ENCODE measurements around the gene GNG2.
"Not testable (repeated sequence)": the region's sequence is repeated elsewhere in the genome, so short reads cannot be mapped to it uniquely, and the experiment has no call there.

Gene GNG2

DNA sequence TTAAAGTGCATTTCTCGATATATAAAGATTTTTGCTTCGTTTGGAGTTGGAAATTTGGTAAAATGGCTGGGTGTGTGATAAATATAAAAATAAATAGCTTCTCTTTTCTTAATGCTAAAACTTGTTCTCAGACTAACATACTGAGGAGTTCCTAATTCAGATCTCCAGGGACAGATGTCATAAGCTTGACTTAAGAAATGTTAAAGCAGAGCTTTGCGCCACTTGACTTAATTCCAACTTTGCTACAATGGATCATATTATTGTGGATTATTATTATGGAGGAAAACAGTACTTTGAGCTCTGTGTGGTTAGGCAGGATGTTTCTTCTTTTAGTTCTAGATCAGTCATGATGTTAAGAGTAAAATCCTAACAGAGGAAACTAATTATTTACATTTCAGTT lies 33.8 kb downstream of the GNG2 start:
- DNase-seq (ENCODE audit: low read depth) = no peak

DNA sequence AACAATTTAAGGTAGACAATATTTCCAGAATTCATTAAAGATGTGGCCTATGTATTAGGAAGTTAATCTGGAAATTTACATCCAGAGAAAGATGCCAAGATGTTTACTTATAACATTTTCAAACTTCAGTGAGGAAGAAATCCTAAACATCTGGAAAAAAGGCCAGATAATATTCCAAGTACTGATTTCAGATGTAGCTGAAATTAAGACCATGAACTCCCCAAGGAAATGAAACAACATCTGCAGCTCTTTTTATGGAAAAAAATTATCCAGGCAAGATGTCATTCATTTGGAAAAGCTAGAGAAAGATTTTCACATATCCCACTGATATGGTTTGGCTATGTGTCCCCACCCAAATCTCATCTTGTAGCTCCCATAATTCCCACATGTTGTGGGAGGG lies 35.0 kb downstream of the GNG2 start:
- no peak for DNase-seq (ENCODE audit: low read depth)

DNA sequence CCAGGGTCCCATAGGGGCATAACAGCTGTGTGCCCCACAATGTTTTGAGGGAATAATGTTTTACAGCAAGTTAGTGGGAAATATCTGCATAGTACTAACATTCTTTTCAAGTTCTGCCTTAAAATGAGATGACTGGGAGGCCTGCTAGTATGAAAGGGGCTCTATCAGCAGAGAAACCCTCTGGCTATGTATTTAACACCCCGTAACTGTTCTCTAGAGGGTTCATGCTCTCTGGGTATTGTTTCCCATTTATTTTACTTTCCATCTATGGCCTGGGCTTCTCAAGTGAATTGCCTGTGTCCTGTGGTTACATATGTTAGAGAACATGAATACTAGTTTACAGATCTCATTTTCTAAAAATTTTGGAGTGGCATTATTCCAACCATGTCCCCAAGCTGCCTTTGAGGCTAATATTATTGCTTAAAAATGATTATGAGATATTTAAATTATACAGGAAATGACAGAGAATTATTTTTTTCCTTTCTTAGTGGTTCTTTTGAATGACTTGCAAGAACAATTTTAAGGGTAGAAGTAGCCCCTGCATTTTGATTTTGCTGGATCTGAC lies 37.5 kb downstream of the GNG2 start:
- DNase-seq (ENCODE audit: low read depth) = no peak

DNA sequence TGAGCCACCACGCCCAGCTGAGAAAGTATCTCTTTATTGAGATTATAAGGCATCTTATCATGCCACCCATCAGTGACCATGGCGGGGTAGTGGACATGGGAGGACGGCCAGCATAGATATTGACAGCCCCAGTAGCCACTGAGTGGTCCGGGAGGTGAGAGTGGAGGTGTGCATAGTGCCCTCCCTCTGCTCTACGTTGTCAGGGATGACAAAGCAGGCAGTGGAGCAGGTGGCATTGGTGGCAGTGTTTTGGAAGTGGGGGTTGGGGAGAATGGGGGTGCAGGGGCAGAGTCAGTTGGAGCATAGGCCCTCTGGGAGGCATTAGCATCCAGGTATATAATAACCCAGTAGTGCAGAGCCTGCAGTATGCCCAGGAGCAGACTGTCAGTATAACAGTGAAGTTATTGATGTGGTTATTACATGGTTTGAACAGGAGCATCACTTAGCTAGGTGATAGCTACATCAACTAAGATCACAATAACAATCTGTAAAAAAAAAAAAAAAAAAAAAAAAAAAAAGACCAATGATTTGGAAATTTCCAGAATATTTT lies 41.1 kb downstream of the GNG2 start:
- no peak for DNase-seq (ENCODE audit: low read depth)

DNA sequence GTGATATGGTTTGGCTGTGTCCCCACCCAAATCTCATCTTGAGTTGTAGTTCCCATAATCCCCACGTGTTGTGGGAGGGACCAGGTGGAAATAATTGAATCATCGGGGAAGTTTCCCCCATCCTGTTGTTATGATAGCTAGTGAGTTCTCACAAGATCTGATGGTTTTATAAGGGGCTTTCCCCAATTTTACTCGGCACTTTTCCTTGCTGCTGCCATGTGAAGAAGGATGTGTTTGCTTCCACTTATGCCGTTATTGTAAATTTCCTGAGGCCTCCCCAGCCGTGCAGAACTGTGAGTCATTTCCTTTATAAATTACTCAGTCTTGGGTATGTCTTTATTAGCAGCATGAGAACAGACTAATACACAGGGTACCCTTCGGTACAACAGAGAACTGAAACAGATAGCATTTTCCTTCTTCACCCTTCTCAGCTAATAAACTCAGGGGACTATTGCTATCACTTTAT lies 45.3 kb downstream of the GNG2 start:
- not testable (repeated sequence) for DNase-seq (ENCODE audit: low read depth)

DNA sequence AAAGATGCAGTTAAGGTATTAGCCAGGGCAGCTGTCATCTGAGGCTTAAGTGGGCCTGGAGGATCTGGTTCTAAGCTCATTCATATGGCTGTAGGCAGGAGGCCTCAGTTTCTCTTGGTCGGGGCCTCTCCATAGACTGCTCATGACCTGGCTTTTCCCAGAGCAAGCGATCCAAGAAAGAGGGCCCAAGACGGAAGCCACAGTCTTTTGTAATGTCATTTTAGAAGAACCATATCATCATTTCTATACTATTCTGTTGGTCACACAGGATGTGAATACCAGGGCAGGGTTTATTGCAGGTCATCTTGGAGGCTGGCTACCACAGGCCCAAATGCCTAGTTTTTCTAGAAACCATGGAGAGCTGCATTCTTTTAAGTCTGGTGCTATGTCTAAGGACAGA lies 47.7 kb downstream of the GNG2 start:
- DNase-seq (ENCODE audit: low read depth) = no peak

DNA sequence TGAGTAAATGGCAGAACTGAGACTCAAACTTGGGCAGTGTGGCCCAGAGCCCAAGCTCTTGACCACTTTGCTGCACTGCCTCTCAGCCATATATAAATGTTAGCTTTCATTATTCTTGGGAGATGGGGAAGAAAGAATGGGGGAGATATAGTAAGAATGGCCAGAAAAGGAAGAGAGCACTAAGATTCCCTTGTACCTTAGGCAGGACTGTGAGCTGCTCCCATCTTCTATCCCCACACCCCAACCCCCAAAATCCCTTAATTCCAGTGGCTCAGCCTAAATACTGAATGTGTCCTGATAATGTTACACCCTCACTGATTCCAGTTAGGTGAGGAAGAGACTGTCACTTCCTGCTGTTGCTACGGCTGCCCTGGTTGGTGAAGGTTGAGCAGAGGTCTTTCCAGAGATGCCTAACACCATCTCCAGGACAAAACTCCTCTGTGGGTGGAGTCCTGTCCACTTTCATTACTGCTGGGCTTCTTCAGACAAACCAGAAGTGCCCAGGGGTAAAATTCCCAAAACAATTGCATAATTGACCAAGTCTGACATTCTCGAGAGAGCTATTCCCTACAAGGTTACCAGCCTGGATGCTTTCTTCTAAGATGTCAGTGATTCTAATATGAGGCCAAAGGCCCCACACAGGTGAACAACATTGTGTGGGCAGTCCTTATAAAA lies 51.8 kb downstream of the GNG2 start:
- no peak for DNase-seq (ENCODE audit: low read depth)

DNA sequence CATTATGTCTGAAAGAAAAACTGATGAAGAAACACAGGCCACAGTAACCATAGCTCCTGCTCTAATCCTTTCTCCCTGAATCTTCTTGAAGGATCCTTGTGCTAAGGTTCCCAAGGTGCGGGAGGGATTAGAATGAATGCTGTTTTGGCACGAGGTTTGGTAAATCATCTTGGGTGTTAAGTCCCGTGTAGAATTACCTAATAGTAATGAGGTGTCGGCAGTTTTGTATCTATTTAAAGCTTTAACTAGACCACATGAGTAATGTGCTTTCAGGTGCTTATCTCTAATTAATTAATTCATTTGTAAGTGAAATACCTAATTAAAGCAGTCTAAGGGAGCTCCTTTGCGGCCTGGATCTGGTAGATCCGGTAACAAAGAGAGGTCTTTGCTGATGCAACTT lies 53.9 kb downstream of the GNG2 start:
- DNase-seq (ENCODE audit: low read depth) = no peak

DNA sequence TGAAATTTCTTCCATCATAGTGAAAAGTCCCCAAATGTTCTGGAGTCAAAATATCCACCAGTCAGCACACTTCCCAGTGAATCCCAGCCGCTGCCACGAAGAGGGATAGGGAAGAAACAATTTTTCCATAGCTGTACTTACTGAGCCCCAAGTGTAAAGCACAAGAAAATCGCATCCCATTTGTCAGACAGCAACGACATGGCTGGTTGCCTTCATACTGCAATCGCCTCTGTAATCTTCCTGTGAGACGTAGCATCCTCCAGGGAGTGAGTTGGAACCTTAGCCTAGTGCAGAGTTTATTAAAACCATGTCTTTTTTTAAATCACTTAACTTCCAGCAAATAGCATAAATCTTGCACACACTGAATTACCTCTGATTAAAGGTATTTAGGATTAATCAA lies 56.8 kb downstream of the GNG2 start:
- DNase-seq (ENCODE audit: low read depth) = no peak

DNA sequence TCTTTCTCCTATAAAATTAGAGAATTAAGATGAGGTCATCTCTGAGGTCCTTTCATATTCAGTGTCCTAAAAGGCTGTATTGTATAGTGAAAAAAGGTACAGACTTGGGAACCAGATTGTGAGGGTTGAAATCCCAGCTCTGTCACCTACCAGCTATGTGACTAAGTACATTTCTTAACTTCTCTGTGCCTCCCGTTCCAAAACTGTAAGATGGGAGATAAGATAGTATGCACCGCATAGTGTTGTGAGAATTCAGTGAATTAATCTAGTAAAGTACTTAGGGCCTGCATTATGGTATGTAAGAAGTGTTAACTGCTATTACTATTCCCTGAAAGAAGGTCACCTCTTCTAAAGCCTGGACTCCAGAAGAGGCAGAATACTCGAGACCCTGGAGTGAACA lies 60.6 kb downstream of the GNG2 start:
- DNase-seq (ENCODE audit: low read depth) = no peak

DNA sequence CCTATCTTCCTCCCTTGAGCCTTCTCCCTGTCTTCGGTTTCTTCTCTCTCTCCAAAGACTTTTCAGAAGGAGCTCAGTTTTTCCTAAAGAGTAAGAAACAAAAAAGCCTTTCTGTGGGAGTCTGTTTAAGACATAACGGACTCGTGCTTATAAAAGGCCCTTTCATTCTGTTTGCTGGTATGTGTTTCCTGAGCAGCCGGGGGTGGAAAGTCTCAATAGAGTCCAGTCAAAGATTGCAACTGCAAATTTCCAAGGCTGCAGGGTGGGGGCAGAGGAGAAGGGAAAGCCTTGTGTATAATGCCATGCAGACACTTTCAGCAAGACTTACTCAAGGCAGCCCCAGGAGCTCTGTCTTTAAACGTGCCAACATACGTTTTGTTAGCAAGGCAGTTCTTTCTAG lies 62.2 kb downstream of the GNG2 start:
- no peak for DNase-seq (ENCODE audit: low read depth)

DNA sequence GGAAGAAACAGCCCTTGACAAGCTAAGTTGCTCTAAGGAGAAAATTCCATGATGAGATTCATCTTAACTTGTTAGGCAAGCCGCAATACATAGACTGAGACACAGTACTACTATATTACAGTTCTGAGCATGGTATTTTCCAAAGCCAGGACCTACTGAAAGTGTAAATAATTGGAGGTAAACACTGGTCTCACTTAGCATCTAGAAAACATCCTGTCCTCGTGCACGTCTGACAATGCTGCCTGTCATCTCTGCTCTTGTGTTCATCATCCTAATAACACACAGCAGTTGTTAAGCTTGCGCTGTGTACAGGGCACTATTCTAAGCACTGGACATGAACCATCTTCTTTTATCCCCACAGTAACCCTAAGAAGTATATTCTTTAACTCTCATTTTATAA lies 64.2 kb downstream of the GNG2 start:
- no peak for DNase-seq (ENCODE audit: low read depth)

DNA sequence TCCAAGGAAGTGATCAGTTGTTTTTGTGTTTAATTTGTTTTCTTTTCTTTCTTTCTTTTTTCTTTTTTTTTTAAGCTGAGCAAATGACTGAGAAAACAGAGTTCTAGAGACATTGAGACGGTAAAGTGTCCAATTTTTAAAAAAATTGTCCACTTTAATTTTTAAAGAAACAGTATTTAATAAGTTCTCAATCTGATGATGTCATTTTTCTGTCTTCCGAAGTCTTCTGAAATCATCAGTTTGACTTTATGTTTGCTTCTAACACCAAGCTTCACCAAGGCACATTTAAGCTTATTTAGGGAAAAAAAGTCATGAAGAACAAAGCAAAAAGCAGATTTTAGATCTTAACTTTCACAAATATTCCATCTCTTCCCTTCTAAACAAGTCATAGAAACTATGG lies 65.6 kb downstream of the GNG2 start:
- DNase-seq (ENCODE audit: low read depth) = no peak

DNA sequence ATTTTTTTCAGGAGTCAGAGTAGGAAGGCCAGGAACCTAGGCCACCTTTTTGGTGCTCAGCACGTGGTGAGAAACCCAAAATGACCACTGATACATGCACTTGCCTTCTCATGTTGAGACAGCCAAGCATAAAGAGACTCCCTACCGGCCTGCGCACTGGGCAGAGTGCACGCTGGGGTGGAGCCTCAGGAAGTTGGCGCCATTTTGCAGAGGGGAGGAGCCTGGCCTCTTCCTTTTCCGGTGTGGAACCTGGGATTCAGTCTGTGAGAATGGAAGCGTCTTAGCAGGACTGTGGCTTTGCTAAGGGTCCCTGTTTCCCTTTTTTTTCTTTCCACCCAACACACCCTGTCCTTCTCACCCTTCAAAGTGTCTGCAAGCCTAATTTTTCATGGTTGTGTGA lies 66.0 kb downstream of the GNG2 start:
- DNase-seq (ENCODE audit: low read depth) = no peak

DNA sequence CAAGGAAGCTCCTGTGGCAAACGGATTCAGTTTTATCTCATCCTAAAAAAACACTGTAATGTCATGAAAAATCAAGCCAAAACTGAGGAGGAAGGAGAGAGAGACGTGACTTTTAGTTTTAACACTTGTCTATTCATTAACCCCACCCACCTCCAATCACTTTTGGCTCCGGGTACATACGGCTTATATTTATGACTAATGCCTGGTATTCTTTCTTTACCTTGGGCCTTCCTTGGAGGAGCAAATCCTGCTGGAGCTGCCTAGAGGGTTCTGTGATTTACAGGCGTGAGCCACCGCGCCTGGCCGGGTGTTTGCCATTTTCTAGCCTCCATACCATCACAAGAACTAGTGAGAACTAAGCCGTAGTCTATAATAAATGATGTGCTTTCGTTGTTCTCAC lies 68.2 kb downstream of the GNG2 start:
- DNase-seq (ENCODE audit: low read depth) = no peak

DNA sequence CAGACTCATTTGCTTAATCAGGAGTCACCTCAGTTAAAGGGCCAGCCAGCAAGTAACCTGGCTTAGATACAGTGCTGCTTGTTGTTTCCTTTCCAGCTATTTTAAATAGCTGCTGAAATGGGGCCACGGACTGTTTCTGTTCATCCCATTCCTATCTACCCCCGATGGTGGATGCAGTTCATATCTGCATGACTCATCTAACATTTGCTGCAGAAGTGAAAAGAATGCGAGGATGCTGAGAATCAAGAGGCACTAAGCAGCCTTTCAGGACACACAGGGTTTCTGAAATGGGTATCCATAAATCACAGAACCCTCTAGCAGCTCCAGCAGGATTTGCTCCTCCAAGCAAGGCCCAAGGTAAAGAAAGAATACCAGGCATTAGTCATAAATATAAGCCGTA lies 68.8 kb downstream of the GNG2 start:
- no peak for DNase-seq (ENCODE audit: low read depth)

DNA sequence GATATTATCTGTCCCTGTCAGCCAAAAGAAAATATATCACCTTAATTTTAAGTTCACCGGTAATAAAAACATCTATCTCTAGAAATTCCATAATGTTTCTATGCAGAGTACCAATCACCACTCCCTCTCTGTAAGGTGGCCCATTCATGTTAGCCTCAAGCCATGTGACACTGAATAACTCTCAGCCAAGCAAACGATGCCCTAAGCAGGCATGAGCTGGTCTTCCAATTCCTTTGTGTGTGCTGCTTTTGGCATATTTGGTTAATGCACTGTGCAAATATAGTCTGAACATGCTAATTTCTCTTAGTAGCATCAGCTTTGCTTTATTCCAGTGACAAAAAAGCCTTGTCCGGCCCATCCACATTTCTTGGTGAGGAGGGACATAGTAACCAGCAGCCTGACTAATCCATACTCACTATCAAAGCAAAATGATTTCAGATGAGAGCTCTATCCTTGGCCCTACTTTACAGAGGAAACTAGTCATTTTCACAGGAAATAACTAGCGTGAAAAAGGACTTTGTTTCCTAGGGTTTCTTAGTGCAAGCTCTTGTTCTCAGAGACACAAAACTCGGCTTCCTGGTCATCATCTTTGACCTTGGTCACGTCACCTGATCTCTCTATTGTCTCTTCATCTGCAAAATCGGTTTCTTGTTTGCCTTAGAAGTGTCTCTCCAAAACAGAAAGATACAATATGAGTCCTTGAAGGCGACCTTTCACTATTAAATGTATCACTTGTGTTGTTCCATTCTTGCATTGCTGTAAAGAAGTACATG lies 69.7 kb downstream of the GNG2 start:
- no peak for DNase-seq (ENCODE audit: low read depth)

DNA sequence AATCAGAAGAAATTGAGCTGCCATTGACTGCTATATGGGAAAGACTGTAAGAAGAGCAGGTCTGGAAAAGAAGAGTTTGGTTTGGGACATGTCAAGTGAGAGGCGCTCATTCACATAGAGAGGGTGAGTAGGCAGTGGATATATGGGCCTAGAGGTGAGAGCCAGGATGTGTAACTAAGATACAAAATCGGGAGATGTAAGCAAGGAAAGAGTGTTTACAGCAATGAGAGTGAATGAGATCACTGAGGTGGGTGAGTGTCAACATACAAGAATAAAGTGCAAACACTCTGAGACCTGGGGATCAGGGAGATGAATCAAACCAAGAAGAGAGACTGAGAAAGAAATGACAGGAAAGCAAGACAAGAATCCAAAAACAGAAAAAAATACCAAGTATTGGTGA lies 70.9 kb downstream of the GNG2 start:
- no peak for DNase-seq (ENCODE audit: low read depth)

DNA sequence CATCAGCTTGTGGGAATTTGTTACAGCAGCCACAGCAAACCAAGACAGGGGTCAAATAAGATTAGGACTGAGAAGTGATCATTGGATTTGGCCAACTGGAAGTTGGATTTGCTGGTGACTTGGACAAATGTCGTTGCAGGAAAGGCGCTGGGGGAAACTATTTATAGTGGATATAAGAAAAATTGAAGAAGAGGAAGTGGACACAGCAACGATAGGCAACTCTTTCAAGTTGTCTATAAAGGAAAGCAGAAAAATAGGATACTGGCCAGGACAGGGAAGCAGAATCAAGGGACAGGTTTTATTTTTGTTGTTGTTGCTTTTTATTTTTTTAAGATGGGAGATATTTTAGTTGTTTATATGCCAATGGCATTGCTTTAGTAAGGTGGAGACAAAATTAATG lies 72.8 kb downstream of the GNG2 start:
- no peak for DNase-seq (ENCODE audit: low read depth)

DNA sequence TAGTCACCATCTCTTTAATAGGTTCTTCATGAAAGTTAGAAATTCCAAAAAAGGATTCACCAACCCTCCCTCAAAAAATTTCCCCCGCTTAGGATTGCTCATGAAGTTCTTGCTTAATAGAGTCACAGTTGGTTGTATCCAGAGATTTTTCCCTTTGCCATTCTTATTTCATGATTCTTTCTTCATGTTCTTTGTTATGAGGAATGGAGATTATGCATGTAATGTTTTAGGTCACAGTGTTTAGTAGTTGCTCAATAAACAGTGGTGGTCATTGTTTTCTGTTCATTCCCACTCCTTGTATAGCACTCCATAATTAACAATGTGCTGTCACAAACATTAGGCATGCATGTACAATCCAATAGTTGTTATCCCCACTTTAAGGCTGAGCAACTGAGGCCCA lies 77.7 kb downstream of the GNG2 start:
- no peak for DNase-seq (ENCODE audit: low read depth)

DNA sequence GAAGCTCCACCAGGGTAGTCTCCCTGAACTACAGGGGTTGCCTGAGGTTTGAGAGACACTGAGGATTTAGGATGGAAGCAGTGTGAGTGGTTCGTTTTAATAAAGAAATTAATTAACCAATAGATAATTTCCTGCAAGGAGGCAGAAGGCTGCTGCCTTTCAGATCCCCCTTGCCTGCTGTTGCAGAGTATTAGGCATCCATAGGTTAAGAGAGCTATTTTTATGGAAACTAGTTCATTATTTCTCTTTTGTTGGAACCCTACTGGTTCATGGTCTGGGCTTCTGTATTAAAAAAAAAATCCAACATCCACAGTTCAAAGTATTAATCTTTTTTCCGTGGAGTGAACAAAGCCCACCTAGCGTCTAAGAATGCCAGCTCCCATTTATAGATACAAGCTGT lies 78.4 kb downstream of the GNG2 start:
- no peak for DNase-seq (ENCODE audit: low read depth)

DNA sequence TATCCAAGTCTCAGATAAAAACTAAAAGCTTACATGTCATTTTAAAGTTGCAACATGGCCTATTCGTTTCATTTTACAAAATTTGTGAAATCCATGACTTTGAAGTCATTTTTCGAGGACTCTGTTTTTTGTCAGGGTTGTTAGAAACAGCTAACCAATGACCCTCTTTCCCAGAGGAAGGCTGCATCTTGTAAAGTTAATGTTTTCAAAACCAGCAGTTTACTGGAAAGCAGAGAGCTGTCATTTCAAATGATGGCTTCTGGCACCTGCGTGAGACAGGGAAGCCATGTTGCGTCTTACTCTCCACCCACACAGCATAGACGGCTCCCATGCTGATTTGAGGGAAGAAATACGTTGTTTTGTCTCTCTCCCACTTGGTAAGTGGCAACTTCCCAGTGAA lies 78.8 kb downstream of the GNG2 start:
- DNase-seq (ENCODE audit: low read depth) = no peak

DNA sequence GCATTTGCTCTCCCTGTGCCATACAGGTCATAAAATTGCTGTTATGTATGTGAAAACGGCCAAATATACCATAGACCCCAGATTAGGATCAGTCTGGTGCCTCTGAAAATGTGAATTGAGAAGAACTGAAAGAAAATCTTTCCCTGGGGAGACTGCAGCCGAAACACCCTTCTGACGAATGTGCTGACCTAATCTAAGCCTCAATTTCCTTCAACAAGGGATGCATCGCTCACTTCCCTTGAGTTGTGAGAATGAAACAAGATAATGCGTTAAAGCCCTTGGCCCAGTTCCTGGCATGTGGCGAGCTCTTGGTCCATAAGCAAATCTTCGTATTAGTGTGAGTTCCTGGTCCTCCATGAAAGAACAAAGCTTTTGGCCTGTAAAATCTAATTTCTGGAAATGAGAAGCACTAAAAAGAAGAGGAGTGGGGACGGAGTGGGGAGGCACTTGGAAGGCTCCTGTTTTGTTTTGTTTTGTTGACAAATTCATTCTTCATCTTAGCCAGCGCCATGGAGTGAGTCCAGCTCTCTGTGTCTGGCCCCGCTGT lies 79.4 kb downstream of the GNG2 start:
- no peak for DNase-seq (ENCODE audit: low read depth)

Data from stimulated activated CD8-positive, alpha-beta memory T cell treated with anti-CD3 and anti-CD28 coated beads, Interleukin-15, amount 100 ng/mL, for 24 hours (primary cell).